Ascending aorta (tissue), 2 donors: ENCODE measurements around the gene PRSS8. TPM values are rescaled to one million over a fixed set of nuclear protein-coding genes. Genes with fewer than 3 reads are reported as not detected.
"Not testable (repeated sequence)": the region's sequence is repeated elsewhere in the genome, so short reads cannot be mapped to it uniquely, and the experiment has no call there.

Experiments used
- DNase-seq, 2 donors: peaks; one replicate each; pipeline ENCODE4 v3.0.0-alpha.2; 2019; ENCODE audit warnings: low spot score in 2 of 2
- H3K27ac ChIP-seq, 2 donors: fragments of 200-600 bp; sonication (generic); one replicate each; pipeline ENCODE4 v1.5.1; 2016 to 2017; ENCODE audit warnings: mild to moderate bottlenecking in 1 of 2
- H3K27me3 ChIP-seq: fragments of 200-600 bp; sonication (generic); one replicate; pipeline ENCODE4 v1.5.1; 2017
- H3K36me3 ChIP-seq, 2 donors: fragments of 200-600 bp; sonication (generic); one replicate each; pipeline ENCODE4 v1.5.1; 2016
- H3K4me1 ChIP-seq, 2 donors: fragments of 200-600 bp; sonication (generic); one replicate each; pipeline ENCODE4 v1.5.1; 2016 to 2017; ENCODE audit warnings: mild to moderate bottlenecking in 1 of 2
- H3K4me3 ChIP-seq, 2 donors: fragments of 200-600 bp; sonication (generic); one replicate each; pipeline ENCODE4 v1.5.1; 2016 to 2017; ENCODE audit warnings: mild to moderate bottlenecking in 1 of 2
- H3K9me3 ChIP-seq, 2 donors: fragments of 200-600 bp; sonication (generic); one replicate each; pipeline ENCODE4 v1.5.1; 2016
- CTCF ChIP-seq, 3 experiments: fragments of 200-600 bp in 2 of 3; fragments of 450-650 bp in 1 of 3; sonication (generic) in 2 of 3; IDR thresholded peaks; one replicate each; pipeline ENCODE4 v1.5.1; 2016 to 2019; ENCODE audit warnings: antibody characterized with exemption in 3 of 3, mild to moderate bottlenecking in 1 of 3, moderate library complexity in 1 of 3
- intact Hi-C: fragments of 100-400 bp; cut with DNase I; formaldehyde crosslinking; loops from one replicate; pipeline ENCODE4 v1.15.1; 2023
- total RNA-seq: library from RNA; depleted of rRNA; stranded (reverse); fragments of >200 nt; gene quantifications from one replicate; pipeline ENCODE4 v1.1.0, GENCODE V29; 2016

PRSS8 gene
- total RNA-seq, 1 donor from 2014 or later = not detected

- Histone ChIP-seq H3K27me3 (no peaks in the 10 kb centered on the region), H3K27ac (no peak overlapping the region), H3K9me3 (no peaks in the 10 kb centered on the region), H3K4me1 (peaks cover 2 to 5% of the 10 kb centered on the region in 2 donors), H3K36me3 (no peaks in the 10 kb centered on the region), H3K4me3 (no peak overlapping the region)
- no peak for DNase-seq
- no peak for TF ChIP-seq CTCF (IDR thresholded peaks at IDR 0.05)
- intact Hi-C loops = no loop called here
Measured at GRCh38 chr16:31147574-31147973, 12.0 kb upstream of the PRSS8 start.

- Histone ChIP-seq H3K4me1 (peaks cover 6 to 13% of the 10 kb centered on the region in 2 donors), H3K4me3 (no peak overlapping the region), H3K27ac (no peak overlapping the region), H3K9me3 (no peaks in the 10 kb centered on the region), H3K27me3 (no peaks in the 10 kb centered on the region), H3K36me3 (no peaks in the 10 kb centered on the region)
- DNase-seq = no peak
- TF ChIP-seq CTCF (IDR thresholded peaks at IDR 0.05) = no peak
- intact Hi-C loops = no loop called here
Measured at GRCh38 chr16:31145398-31145990, 10.0 kb upstream of the PRSS8 start.

GRCh38 chr16:31144418-31144817 is 8.9 kb upstream of the PRSS8 start:
- H3K4me3 ChIP-seq, DNase-seq, H3K36me3 ChIP-seq, H3K27ac ChIP-seq, H3K9me3 ChIP-seq, H3K27me3 ChIP-seq: not testable (repeated sequence)
- intact Hi-C loops = loop anchor here (5.0 kb wide), 1 partner anchor 728 kb away; the partner anchor contains the start of gene ZNF267
- peaks cover 6 to 13% of the 10 kb centered on the region in 2 donors for H3K4me1 ChIP-seq

- no peaks in the 10 kb centered on the region for H3K27me3 ChIP-seq
- H3K36me3 ChIP-seq = no peaks in the 10 kb centered on the region
- no peaks in the 10 kb centered on the region for H3K9me3 ChIP-seq
- TF ChIP-seq CTCF (IDR thresholded peaks at IDR 0.05) = no peak
- no peak overlapping the region for H3K27ac ChIP-seq
- peaks cover 6 to 18% of the 10 kb centered on the region in 2 donors for H3K4me1 ChIP-seq
- no peak for DNase-seq
- intact Hi-C loops = loop anchor here (1.0 to 5.0 kb wide), 3 partner anchors 35 to 729 kb away; partner anchors contain the start of genes BCKDK, HSD3B7 and ZNF267
- H3K4me3 ChIP-seq = no peak overlapping the region
Measured at GRCh38 chr16:31143694-31144148, 8.2 kb upstream of the PRSS8 start.

- H3K36me3 ChIP-seq = no peaks in the 10 kb centered on the region
- peak overlapping the region; percentile 44 to 64 for H3K27ac ChIP-seq
- no peaks in the 10 kb centered on the region for H3K27me3 ChIP-seq
- no peak for TF ChIP-seq CTCF (IDR thresholded peaks at IDR 0.05)
- H3K9me3 ChIP-seq = no peaks in the 10 kb centered on the region
- intact Hi-C loops = loop anchor here (1.0 to 5.0 kb wide), 3 partner anchors 34 to 729 kb away; partner anchors contain the start of genes BCKDK, HSD3B7 and ZNF267
- no peak for DNase-seq
- H3K4me3 ChIP-seq = peak overlapping the region; percentile 59 to 73
- H3K4me1 ChIP-seq = peaks cover 6 to 21% of the 10 kb centered on the region in 2 donors
Measured at GRCh38 chr16:31143011-31143693, 7.6 kb upstream of the PRSS8 start.
